Measurements from ENCODE around the gene ARID4B. TPM values are rescaled to one million over a fixed set of nuclear protein-coding genes. Genes with fewer than 3 reads are reported as not detected.
A peak's percentile ranks its signal among the peaks of the same experiment; 100 is the strongest.
"Not testable (repeated sequence)": the region's sequence is repeated elsewhere in the genome, so short reads cannot be mapped to it uniquely, and the experiment has no call there.

The ARID4B gene
- total RNA-seq, 3 donors from 2014 or later: 25.9 to 40.5 (median 37.3) TPM

GRCh38 chr1:235366286-235366685, 38.3 kb upstream of the ARID4B start:
- intact Hi-C loops (cut with DNase I, micrococcal nuclease): no loop called here
- ATAC-seq: no peak

GRCh38 chr1:235364189-235364588, 36.2 kb upstream of the ARID4B start:
- H3K4me1 ChIP-seq (ENCODE audit: low read depth); H3K9me3 ChIP-seq; DNase-seq; H3K36me3 ChIP-seq (ENCODE audit: low read depth); H3K4me3 ChIP-seq; ATAC-seq; intact Hi-C loops (cut with DNase I, micrococcal nuclease): not testable (repeated sequence)

More at GRCh38 chr1:235366286-235366685, 38.3 kb upstream of the ARID4B start:
- no peak for TF ChIP-seq CTCF (IDR thresholded peaks at IDR 0.05)
- H3K9me3 ChIP-seq: no peaks in the 10 kb centered on the region
- H3K4me3 ChIP-seq: no peak overlapping the region
- H3K36me3 ChIP-seq (ENCODE audit: low read depth): no peaks in the 10 kb centered on the region
- H3K4me1 ChIP-seq (ENCODE audit: low read depth): peaks cover 4% of the 10 kb centered on the region
- no peak for DNase-seq

- no peaks in the 10 kb centered on the region for H3K9me3 ChIP-seq
- intact Hi-C loops (cut with DNase I, micrococcal nuclease): no loop called here
- H3K4me1 ChIP-seq (ENCODE audit: low read depth): no peaks in the 10 kb centered on the region
- no peak for TF ChIP-seq CTCF (IDR thresholded peaks at IDR 0.05)
- H3K4me3 ChIP-seq: no peak overlapping the region
- no peaks in the 10 kb centered on the region for H3K36me3 ChIP-seq (ENCODE audit: low read depth)
- ATAC-seq: no peak
- DNase-seq: no peak
Observed at GRCh38 chr1:235358899-235359298, 30.9 kb upstream of the ARID4B start.

GRCh38 chr1:235357485-235358373, 29.8 kb upstream of the ARID4B start:
- peak in 1 of 3 donors; percentile 14 for DNase-seq

GRCh38 chr1:235351898-235352297, 23.9 kb upstream of the ARID4B start:
- ATAC-seq (no peak), DNase-seq (no peak)
- no peaks in the 10 kb centered on the region for H3K36me3 ChIP-seq (ENCODE audit: low read depth)
- H3K9me3 ChIP-seq: no peaks in the 10 kb centered on the region
- TF ChIP-seq CTCF (IDR thresholded peaks at IDR 0.05): no peak
- no peak overlapping the region for H3K4me3 ChIP-seq
- no peaks in the 10 kb centered on the region for H3K4me1 ChIP-seq (ENCODE audit: low read depth)
- intact Hi-C loops (cut with DNase I, micrococcal nuclease): no loop called here

More at GRCh38 chr1:235357485-235358373, 29.8 kb upstream of the ARID4B start:
- intact Hi-C loops (cut with DNase I, micrococcal nuclease): no loop called here
- no peak overlapping the region for H3K4me3 ChIP-seq
- H3K36me3 ChIP-seq (ENCODE audit: low read depth): no peaks in the 10 kb centered on the region
- H3K4me1 ChIP-seq (ENCODE audit: low read depth): no peaks in the 10 kb centered on the region
- no peak for TF ChIP-seq CTCF (IDR thresholded peaks at IDR 0.05)
- peak; percentile 87 for ATAC-seq
- no peaks in the 10 kb centered on the region for H3K9me3 ChIP-seq

- Histone ChIP-seq H3K36me3 (ENCODE audit: low read depth) (no peaks in the 10 kb centered on the region), H3K4me1 (ENCODE audit: low read depth) (no peaks in the 10 kb centered on the region), H3K9me3 (no peaks in the 10 kb centered on the region), H3K4me3 (no peak overlapping the region)
- ATAC-seq: no peak
- DNase-seq: no peak
- TF ChIP-seq CTCF (IDR thresholded peaks at IDR 0.05): no peak
- intact Hi-C loops (cut with DNase I, micrococcal nuclease): no loop called here
Observed at GRCh38 chr1:235351441-235351840, 23.5 kb upstream of the ARID4B start.

Measured in mucosa of descending colon (tissue), 3 donors.